Fibroblast of the conjunctiva (primary cell): Measurements from ENCODE around the gene ZNF628.
A peak's percentile ranks its signal among the peaks of the same experiment; 100 is the strongest.

Source experiments
- DNase-seq: peaks from one replicate; pipeline ENCODE4 v3.0.0-alpha.2; 2010; ENCODE audit warnings: low read depth

ZNF628 gene

DNA sequence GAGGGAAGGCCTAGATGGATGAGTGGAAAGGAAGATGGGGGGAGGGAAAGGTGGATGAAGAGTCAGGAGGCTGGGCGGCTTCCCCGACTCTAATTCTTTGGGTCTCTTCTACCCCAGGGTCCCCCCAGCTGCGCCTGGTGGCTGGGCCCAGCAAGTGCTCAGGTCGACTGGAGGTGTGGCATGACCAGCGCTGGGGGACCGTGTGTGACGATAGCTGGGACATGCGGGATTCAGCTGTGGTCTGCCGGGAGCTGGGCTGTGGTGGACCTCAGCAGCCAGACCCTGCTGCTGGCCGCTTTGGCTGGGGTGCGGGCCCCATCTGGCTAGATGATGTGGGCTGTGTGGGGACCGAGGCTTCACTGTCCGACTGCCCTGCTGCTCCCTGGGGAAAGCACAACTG is 21.3 kb downstream of the ZNF628 start:
- DNase-seq, result no peak

- DNase-seq, result no peak
Measured at GRCh38 chr19:55498246-55498840, 21.9 kb downstream of the ZNF628 start.

DNA sequence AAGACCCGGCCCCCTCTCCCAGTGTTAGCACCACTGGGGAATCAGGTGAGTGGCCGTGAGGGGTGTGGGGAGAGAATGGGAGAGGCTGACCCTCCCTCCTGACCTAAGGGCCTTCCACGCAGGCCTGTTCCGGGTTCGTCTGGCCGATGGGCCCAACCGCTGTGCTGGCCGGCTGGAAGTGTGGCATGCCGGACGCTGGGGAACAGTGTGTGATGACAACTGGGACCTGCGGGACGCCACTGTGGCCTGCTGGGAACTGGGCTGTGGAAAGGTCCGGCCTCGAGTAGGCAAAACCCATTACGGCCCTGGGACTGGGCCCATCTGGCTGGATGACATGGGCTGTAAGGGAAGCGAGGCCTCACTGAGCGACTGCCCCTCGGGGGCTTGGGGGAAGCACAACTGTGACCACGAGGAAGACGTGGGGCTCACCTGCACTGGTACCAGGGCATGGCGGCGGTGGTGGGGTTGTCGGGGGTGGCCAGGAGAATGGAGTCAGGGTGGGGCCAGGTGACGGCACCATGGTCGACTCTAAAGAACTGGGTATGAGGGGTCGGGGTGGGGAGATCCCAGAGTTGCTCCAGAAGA is 24.0 kb downstream of the ZNF628 start:
- DNase-seq, result no peak

DNA sequence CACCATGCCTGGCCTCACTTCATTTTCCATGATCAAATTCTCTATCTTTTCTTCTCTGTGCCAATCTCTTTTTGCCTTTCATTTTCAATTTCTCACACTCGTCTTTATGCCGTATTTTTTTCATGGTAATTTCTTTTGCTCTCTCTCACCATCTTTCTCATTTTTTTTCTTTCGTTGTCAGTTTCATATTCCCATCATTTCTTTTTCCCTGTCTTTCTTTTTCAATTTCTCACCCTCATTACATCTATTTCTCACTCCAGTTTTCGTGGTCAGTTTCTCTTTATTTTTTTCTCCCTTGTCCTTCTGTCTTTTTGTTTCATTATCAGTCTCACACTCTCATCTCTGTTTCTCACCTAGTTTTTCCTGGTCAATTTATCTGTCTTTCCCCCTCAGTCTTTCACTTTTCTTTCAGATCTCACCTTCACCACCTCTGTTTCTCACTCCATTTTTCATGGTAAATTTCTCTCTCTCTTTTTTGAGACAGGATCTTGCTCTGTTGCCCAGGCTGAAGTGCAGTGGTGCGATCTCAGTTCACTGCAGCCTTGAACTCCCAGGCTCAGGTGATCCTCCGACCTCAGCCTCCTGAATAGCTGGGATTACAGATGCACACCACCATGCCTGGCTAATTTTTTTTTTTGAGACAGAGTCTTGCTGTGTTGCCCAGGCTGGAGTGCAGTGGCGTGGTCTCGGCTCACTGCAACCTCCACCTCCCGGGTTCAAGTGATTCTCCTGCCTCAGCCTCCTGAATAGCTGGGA is 26.0 kb downstream of the ZNF628 start:
- DNase-seq, result no peak

GRCh38 chr19:55503157-55503501 is 26.7 kb downstream of the ZNF628 start:
- no peak for DNase-seq

DNA sequence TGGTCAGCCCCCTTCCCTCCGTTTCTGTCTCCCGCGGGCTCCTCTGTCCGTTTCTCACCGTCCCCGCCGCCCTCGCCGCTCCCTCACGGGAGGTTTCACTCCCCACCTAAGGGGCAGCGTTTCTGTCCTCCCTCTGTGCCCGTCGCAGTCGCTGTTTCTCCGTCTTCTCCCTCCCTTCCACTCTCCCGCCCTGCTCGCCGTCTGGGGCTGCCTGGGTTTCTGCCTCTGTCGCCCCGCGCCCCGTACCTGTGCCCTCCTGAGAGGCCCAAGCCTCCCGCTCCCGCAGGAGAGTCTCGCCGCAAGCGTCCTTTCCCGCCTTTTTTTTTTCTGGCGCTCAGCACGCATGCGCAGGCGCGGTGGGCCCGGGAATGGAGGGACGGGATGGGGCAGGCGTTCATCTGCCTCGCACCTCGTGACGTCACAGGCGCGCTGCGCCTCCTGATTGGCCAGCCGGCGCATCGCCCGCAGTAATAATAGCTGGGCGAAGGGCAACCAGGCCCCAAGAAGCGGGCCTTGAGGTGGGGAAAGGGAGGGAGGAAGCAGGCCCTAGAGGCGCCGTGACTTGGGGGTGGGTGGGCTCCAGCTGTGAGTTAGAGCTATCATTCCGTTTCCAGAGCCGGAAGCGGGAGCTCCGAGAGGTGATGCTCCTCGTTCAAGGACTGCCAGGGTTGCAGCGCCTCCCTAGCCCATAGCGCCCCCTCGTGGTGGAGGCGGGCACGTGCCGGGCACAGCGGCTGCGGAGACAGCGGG is 27.3 kb downstream of the ZNF628 start:
- peak; percentile 76 for DNase-seq

DNA sequence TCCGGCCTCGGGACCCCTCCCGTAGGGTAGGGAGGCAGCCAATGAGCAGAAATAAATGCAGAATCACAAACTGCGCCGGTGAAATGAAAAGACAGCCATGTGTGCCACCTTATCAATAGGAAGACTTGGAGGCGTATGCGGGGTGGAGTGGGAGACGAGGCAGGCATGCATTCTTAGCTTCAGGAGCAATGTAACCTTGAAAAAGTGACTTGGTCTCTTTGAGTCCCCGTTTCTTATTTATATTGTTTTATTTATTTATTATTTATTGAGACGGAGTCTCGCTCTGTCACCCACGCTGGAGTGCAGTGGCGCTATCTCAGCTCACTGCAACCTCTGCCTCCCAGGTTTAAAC is 27.8 kb downstream of the ZNF628 start:
- DNase-seq, result no peak

DNA sequence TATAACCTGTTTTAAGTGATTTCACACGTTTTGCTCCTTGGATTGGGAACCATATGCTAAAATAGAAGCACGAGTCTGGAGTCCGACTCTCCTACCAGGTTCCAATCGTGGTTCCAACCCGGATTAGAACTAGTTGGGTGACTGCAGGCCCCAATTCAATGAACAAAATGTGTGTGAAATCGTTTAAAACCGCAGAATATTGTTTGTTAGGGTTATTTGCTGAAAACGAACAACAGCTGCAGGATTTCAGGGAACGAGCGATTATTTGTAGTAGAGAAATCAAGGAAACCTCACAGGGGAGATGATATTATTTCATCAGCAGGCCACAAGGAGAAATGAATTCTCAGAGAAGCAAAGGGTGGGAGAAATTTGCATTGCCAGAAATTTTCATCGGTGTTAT is 28.6 kb downstream of the ZNF628 start:
- no peak for DNase-seq

- DNase-seq, result no peak
Measured at GRCh38 chr19:55508120-55508519, 31.7 kb downstream of the ZNF628 start.

GRCh38 chr19:55516878-55517620 is 40.6 kb downstream of the ZNF628 start:
- DNase-seq, result peak; percentile 89

- DNase-seq, result peak; percentile 36
Measured at GRCh38 chr19:55519451-55520311, 43.3 kb downstream of the ZNF628 start.

DNA sequence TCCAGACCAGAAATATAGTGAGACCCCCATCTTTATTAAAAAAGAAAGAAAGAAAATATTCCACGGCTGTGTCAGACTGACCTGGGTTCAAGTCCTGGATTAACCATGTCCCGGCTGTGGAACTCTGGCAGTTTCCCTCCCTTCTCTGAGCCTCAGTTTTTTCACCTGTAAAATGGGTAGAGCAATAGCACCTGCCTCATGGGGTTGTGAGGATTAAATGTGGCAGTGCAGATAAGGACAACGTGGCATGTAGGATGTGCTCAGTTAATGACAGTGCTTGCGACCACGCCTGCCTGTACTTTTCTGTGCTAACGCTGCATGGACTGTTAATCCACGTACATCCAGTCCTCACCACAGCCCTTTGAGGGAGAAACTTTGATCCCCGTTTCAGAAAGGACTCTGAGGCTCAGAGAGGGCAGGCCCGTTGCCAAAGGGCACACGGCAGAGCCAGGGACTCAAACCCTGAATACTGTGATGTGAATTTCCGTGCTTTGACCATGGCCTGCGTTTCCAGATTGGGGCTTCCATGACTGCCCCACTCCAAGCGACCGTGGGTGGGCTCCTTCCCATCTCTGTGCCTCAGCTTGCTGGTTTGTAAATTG is 44.4 kb downstream of the ZNF628 start:
- no peak for DNase-seq

GRCh38 chr19:55525289-55526101 is 49.1 kb downstream of the ZNF628 start:
- DNase-seq, result no peak

GRCh38 chr19:55526216-55527196 is 50.1 kb downstream of the ZNF628 start:
- peak; percentile 14 for DNase-seq

DNA sequence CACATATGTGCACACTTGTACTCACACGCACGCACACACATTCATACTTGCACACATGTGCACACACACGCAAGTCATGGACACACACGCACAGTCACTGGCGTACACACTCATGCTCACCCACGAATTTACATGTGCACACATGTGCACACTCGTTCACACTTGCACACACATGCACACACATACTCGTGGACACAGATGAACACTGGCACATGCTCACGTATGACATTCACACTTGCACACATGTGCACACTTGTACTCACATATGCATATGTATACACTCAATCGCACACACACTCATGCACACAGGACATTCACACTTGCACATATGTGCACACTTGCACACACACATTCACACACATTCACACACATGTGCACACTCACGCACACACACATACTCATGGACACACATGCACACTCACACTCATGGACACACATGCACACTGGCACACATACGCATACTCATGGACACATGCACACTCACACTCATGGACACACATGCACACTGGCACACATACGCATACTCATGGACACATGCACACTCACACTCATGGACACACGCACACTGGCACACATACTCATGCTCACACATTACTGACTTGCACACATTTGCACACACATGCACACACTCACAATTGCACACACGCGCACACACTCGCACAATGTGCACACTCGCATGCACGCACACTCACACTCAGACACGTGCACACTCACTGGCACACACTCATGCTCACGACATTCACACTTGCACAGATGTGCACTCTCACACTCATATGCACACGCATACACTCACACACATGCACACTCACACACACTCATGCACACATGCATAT is 51.0 kb downstream of the ZNF628 start:
- no peak for DNase-seq

DNA sequence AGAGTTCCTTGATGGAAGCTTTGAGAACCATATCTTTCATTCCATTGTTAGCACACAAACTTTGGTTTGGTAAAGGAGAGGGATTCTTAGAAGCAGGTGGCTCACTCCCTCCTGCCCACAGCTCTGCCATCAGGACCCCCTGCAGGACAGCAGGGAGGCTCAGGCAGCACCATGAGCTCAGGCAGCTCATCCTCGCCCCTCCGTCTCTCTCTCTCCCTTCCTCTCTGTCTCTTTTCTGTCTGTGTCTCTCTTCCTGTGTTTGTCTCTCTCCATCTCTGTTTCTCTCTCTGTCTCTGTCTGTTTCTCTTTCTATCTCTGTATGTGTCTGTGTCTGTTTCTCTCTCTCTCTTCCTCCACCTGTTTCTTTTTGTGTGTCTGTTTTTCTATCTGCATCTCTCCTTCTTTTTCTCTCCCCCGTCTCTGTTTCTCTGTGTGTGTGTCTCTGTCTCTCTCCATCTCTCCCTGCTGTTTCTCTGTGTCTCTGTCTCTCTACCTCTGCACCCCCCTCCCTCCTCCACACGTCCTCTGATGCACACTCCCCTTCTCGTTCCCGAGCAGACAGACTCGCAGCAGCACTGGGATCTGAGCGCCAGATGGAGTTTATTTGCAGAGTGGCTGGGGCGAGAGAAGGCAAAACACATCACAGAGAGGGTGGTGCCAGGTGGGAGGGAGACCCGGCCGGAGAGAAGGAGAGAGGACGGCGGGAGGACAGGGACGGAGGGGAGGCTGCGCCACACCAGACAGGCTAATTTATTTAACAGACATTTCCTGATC is 51.8 kb downstream of the ZNF628 start:
- no peak for DNase-seq

GRCh38 chr19:55529636-55530234 is 53.3 kb downstream of the ZNF628 start:
- no peak for DNase-seq
